NB4 (cell line): Measurements from ENCODE around the gene TBC1D26.

Experiments
- POLR2A ChIP-seq: IDR thresholded peaks from 2 replicates; pipeline ENCODE4 v1.6.1; 2011; ENCODE audit warnings: mild to moderate bottlenecking; ENCODE audit not compliant: insufficient read length; ENCODE audit errors: extremely low read depth
- TF ChIP-seq, protein P1 (sequence below): IDR thresholded peaks from one replicate; pipeline ENCODE4 v1.5.1; 2012; ENCODE audit warnings: low read depth, low read length

GRCh38 chr17:15740570-15741120 is 8.6 kb downstream of the TBC1D26 start:
- no peak for TF ChIP-seq POLR2A
- TF ChIP-seq, protein P1, sequence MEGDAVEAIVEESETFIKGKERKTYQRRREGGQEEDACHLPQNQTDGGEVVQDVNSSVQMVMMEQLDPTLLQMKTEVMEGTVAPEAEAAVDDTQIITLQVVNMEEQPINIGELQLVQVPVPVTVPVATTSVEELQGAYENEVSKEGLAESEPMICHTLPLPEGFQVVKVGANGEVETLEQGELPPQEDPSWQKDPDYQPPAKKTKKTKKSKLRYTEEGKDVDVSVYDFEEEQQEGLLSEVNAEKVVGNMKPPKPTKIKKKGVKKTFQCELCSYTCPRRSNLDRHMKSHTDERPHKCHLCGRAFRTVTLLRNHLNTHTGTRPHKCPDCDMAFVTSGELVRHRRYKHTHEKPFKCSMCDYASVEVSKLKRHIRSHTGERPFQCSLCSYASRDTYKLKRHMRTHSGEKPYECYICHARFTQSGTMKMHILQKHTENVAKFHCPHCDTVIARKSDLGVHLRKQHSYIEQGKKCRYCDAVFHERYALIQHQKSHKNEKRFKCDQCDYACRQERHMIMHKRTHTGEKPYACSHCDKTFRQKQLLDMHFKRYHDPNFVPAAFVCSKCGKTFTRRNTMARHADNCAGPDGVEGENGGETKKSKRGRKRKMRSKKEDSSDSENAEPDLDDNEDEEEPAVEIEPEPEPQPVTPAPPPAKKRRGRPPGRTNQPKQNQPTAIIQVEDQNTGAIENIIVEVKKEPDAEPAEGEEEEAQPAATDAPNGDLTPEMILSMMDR: no peak
